GM18519 (cell line): ENCODE data around the gene ABCB6.

Experiments used
- ATAC-seq: cut with Tn5 transposase; IDR thresholded peaks from one replicate; pipeline ENCODE4 v1.9.1; 2021; ENCODE audit warnings: mild to moderate bottlenecking, moderate library complexity; ENCODE audit not compliant: unreplicated experiment, low FRiP score

Gene ABCB6

DNA sequence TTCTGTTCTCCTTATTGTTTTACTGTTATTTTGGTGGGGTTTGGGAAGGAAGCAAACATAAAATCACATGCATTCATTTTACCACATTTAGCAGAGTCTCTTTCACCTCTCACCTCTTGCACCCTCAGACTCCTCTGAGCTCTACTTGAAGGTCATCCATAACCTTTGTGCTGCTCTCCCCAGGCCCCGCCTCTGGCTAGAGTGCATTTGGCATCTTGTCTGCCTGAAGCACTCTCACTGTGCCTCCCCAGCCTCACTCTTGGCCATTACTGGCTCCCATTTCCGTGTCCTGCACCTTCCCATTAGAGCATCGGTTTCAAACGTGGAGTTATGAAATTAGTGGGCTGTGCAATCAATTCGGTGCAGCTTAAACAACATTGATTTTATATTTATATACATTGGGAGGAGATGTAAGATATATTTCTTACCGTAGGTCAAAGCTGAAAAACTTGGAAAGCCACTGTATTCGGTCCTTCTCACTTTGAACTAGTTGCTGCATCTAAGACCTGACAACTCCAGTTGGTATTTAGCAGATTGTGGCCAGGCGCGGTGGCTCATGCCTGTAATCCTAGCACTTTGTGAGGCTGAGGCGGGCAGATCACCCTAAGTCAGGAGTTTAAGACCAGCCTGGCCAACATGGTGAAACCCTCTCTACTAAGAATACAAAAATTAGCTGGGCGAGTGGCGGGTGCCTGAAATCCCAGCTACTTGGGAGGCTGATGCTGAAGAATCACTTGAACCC lies 19.1 kb downstream of the ABCB6 start:
- ATAC-seq: no peak

DNA sequence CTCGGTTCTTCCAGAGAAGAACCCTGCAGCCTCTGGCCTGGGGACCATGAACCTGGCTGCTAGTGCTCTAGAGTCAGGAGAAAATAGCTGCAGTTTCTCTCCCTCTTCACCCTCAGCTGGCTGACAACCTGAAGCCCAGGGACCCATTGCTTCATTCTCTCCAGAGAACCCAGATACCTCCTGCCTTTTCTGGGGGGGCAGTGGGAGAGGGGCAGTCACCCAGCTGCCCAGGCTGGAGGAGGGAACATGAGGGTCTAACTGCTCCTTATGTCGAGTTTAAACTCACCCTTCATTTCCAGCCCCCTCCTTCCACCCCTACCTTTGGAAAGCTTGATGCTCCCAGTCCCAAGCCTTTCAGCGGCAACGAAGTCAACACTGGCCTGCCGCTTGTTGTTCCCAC lies 19.8 kb downstream of the ABCB6 start:
- ATAC-seq: no peak

DNA sequence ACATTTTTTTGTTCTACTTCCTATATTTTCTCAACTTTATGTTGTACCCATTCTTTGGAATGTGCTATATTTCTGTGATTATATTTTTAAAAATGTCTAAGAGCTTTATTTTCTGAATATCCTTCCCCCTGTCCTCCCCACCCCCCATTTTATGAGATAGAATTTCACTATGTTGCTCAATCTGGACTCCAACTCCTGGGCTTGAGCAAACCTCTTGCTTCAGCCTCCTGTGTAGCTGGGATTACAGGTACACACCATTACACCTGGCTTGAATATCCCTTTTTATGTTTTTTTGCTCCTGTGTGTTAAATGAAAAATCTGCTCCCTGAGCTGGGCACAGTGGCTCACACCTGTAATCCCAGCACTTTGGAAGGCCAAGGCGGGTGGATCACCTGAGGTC lies 21.4 kb downstream of the ABCB6 start:
- no peak for ATAC-seq

DNA sequence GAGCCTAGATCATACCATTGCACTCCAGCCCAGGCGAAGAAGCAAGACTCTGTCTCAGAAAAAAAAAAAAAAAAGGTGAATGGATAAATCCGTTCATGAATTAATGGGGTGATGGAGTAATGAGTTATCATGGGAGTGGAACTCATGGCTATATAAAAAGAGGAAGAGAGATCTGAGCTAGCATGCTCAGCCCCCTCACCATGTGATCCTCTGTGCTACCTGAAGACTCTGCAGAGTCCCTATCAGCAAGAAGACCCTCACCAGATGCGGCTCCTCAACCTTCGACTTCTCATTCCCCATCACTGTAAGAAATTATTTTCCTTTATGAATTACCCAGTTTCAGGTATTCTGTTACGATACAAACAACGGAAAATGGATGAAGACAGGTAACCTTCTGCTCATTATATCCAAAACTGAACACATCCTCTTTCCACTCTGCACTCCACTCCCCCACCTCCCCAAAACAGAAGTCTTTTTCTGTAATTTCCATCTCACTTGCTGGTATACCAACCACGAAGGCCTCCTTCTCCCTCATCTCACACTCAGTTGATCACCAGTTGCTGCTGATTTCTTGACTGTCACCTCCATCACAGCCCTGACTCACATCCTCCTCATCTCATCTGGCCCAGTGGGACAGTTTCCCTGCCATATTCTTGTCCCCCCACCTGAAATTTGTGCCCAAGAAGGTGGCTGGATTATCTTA lies 31.9 kb downstream of the ABCB6 start:
- ATAC-seq: no peak

DNA sequence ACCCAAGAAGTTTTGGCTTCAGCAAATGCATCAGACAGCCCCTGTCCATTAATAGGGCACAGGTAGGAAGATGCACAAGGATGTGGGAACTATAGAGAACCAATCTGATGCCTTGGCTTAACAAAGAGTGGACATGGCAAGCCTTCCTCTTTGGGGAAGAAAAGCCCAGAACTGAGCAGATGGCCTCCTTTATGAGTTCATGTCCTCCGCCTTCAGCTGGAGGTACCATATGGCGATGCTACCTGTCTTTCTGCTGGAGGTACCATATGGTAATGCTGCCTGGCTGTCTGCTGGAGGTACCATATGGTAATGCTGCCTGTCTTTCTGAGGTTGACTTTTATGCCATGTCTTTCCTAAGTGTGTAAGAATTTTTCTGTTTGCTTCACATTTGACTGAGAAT lies 34.6 kb downstream of the ABCB6 start:
- ATAC-seq: no peak

DNA sequence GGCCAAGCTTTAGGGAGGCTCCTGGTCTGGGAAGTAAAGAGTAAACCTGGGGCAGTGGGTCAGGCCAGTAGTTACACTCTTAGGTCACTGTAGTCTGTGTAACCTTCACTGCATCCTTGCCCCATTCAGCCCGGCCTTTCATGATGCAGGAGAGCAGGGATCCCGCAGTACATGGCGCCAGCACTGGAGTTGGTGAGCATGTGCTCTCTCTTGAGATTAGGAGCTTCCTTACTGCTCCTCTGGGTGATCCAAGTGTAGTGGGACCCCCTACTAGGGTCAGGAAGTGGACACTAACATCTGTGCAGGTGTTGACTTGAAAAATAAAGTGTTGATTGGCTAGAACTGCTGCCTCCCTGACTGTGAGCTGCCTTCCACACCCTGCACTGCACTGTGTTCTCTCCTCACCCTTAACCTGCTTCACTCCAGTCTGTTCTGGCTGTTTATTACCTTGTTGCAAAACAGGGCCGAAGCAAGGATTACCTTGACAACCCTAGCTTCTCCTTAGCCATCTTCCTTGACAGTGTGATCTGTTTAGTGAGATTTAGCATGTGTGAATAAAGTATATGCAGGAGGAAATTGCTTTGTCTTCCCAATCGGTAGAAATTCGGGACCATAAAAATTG lies 35.5 kb downstream of the ABCB6 start:
- no peak for ATAC-seq

DNA sequence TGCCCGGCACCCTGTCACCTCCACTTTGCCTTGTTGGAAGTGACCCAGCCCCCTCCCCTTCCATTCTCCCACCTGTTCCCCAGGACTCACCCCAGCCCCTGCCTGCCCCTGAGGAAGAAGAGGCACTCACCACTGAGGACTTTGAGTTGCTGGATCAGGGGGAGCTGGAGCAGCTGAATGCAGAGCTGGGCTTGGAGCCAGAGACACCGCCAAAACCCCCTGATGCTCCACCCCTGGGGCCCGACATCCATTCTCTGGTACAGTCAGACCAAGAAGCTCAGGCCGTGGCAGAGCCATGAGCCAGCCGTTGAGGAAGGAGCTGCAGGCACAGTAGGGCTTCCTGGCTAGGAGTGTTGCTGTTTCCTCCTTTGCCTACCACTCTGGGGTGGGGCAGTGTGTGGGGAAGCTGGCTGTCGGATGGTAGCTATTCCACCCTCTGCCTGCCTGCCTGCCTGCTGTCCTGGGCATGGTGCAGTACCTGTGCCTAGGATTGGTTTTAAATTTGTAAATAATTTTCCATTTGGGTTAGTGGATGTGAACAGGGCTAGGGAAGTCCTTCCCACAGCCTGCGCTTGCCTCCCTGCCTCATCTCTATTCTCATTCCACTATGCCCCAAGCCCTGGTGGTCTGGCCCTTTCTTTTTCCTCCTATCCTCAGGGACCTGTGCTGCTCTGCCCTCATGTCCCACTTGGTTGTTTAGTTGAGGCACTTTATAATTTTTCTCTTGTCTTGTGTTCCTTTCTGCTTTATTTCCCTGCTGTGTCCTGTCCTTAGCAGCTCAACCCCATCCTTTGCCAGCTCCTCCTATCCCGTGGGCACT lies 36.2 kb downstream of the ABCB6 start:
- no peak for ATAC-seq

DNA sequence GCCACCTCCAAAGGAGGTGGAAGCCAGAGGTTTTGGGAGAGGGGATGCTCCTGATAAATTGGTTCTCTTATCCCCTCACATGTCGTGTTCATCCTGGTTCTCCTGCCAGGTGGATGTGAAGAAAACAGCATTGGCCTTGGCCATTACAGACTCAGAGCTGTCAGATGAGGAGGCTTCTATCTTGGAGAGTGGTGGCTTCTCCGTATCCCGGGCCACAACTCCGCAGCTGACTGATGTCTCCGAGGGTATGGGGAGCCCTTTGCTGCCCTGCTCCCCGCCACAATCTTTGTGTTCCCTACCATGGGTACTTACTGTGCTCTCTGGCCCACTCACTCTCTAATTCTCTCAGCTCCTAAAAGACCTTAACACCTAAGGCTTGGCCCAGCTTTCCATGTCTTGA lies 37.2 kb downstream of the ABCB6 start:
- ATAC-seq: no peak

GRCh38 chr2:219180961-219181360 lies 37.8 kb downstream of the ABCB6 start:
- no peak for ATAC-seq

GRCh38 chr2:219179601-219180465 lies 38.9 kb downstream of the ABCB6 start:
- no peak for ATAC-seq

- no peak for ATAC-seq
Measured at GRCh38 chr2:219178377-219179175, 40.2 kb downstream of the ABCB6 start.

- ATAC-seq: no peak
Measured at GRCh38 chr2:219177552-219178376, 41.0 kb downstream of the ABCB6 start, which contains the start of gene RETREG2. Gene RETREG2 (plus strand): TSS chr2:219178275. CDS start chr2:219178353, 78 bp downstream.

GRCh38 chr2:219176818-219177551 lies 41.8 kb downstream of the ABCB6 start, which contains the start of gene CNPPD1:
Gene CNPPD1 (minus strand): TSS chr2:219176925. CDS start chr2:219176828, 97 bp downstream.
- peak; percentile 51 for ATAC-seq

GRCh38 chr2:219175928-219176817 lies 42.6 kb downstream of the ABCB6 start:
- ATAC-seq: no peak

DNA sequence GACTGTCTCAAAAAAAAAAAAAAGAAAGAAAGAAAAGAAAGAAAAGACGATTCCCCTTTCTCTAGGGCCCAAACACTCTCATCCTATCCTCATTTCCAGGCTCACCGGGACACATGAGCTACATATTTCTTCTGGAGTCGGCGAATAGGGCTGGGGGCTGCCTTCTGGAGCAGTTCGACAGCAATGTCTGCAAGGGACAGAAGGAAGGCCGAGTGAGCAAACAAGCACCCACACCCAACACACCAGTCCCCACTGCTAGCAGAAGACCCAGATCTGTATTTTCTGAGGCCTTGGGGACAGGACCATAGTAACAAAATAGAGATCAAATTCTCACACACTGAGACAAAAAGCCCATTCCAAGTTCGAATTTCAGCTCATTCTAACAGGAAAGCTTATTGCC lies 43.3 kb downstream of the ABCB6 start:
- ATAC-seq: no peak

GRCh38 chr2:219174801-219175200 lies 44.0 kb downstream of the ABCB6 start:
- no peak for ATAC-seq
